SKM-1 (cell line): ENCODE measurements around the gene BGN.

Experiments used
- DNase-seq: peaks from one replicate; lab custom pipeline; 2025; ENCODE audit not compliant: unreplicated experiment; lab: John Stamatoyannopoulos, UW

BGN gene

DNA sequence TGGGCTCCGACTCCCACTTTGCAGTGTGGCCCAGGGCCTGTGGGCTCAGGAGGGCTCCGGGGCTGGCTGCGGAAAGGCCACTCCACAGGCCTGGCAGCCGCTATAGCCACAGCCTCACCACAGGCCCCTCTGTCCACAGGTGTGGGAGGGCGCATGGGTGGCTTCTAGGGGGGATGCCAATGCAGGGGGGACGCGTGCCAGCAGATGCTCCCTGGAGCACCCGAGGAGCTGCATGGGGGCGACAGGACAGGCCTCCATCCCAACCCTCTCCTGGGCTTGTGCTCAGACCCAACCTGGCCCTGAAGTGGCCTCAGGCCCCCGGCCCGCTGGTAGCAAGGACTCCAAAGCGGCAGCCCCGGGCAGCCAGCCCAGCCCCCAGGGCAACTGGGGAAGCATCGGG, 8.0 kb downstream of the BGN start:
- no peak for DNase-seq

GRCh38 chrX:153504445-153505016, 9.8 kb downstream of the BGN start:
- DNase-seq, result no peak

GRCh38 chrX:153505361-153505760, 10.6 kb downstream of the BGN start:
- DNase-seq, result no peak

- DNase-seq, result peak; percentile 2
Measured at GRCh38 chrX:153507484-153508178, 12.9 kb downstream of the BGN start.

DNA sequence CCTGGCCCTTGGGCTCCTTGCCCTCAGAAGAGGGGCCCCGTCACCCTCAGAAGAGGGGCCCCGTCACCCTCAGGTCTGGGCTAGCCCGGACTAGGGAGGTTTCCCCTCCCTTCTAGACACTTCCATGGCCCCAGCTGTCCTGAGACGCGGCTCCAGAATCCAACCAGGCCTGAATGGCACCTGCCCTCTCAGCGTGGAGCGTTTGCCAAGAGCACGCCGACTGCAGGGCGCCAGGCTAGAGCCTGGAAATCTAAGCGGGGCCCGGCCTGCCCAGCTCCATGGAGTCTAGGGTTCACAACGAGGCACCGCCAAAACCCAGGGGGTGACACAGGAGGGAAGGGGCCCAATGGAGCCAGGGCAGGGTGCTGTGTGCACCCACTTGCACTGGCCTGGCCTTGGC, 14.8 kb downstream of the BGN start:
- DNase-seq, result no peak

DNA sequence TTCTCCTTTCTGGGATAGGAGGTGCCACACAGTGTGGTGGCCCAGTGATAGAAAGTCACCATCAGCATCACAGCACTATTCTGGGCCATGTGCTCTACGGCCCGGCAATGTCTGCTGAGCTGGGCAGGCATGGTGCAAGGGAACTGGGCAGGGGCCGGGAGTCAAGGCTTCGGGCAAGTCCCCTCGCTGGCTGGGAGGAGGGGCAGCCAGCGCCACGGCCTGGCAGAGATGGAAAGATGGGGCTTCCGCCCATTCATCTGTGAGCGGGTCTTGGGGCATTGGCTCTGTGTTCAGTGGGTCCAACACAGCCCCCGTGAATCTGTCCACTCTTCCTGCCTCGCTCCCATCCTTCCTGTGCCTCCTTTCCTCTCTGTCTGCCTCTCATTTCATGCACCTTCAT, 15.6 kb downstream of the BGN start:
- no peak for DNase-seq

GRCh38 chrX:153511784-153512500, 17.2 kb downstream of the BGN start:
- no peak for DNase-seq

GRCh38 chrX:153512501-153512893, 17.7 kb downstream of the BGN start:
- DNase-seq, result no peak

- DNase-seq, result no peak
Measured at GRCh38 chrX:153513265-153513664, 18.5 kb downstream of the BGN start.

DNA sequence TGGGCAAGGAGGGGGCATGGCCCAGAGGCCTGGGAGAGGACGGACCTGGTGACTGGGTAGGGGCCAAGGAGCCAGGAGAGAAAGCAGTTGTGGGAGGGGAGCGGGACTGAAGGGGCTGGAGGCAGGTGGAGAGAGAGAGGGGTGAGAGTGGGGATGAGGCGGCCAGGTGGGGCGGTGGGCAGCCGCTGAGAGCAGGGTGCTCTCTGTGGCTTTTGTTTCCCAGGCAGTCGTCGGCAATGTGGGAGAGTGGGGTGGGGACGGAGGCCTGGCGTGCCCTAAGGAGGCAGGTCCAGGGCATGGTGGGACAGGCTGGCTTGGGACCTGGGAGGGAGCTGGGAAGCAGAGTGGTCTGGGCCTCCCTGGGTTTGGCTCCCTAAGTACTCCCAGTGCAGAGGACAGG, 19.5 kb downstream of the BGN start:
- no peak for DNase-seq

DNA sequence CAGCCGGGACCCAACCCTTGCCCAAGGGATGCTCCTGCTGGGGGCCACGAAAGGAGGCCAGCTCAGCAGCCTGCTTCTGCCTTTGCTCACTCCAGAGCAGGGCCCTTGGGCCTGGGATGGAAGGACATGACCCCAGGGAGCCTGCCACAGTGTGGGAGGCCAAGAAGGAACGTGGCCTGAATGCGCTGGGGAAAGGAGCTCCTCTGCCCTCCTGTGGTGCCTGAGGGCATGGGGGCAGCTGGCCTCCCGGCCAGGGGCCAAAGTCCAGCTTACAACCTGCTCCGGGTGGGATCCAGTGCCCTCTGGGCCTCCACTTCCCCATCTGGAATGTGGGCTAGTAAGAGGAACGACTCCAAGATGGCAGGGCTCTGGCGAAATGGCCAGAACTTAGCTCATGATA, 20.7 kb downstream of the BGN start:
- no peak for DNase-seq

DNA sequence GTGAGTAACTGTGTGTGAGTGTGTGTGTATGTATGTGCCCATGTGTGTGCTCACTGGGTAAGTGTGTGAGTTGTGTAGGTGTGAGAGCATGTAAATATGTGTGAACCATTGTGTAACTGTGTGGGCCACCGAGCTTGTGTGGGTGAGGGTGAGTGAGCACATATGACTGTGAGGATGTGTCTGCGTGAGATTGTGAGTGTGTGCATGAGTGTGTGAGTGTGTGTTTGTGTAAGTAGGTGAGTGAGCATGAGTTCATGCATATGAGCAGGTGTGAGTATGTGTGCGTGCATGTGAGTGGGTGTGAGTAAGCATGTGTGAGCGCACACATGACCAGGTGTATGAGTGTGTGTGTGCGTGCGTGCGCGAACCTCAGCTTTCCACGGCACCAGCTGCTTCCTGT, 21.3 kb downstream of the BGN start:
- DNase-seq, result no peak

- no peak for DNase-seq
Measured at GRCh38 chrX:153517423-153517822, 22.6 kb downstream of the BGN start, which contains the start of gene ATP2B3. Gene ATP2B3, plus strand, starts transcription at chrX:153517642. Its CDS starts 18,606 bp downstream, at chrX:153536248.

GRCh38 chrX:153517946-153518834, 23.4 kb downstream of the BGN start:
- no peak for DNase-seq

- DNase-seq, result no peak
Measured at GRCh38 chrX:153519569-153520286, 24.9 kb downstream of the BGN start.

- DNase-seq, result no peak
Measured at GRCh38 chrX:153520287-153520917, 25.6 kb downstream of the BGN start.

DNA sequence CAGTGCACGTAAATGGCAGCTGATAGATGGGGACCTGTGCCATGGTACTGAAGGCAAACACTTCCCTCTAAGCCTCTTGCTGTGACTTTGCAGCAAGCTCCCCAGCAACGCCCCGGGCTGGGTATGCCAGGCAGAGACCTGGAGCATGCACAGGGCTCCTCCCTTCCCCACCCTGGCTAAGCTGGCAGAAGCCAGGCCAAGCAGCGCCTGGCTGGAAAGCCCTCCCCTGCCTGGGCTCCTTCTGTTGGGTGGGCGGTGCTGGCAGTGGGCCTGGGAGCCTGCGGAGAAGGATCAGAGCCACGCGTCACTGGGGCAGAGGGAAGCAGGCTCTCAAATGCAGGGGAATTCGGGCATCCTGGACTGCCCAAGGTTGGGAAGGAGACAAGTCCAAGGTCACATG, 26.3 kb downstream of the BGN start:
- no peak for DNase-seq

- no peak for DNase-seq
Measured at GRCh38 chrX:153522259-153522658, 27.5 kb downstream of the BGN start.

DNA sequence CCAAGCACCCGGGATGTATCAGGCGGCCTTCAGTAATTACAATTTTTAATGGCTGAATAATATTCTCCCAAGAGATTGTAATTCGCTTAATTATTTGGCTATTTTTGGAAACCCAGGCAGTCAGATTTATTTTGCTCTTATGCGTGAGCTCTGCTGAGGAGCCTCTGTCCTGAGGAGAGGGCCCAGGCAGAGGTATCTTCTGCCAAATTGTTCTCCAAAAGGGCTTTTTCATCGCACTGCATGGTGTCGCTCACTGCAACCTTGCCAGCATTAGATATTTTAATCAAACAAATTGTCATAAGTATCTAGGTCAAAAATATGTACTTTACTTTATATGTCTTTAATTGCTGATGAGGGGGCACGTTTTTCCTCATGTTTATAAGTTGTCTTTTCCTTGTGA, 28.5 kb downstream of the BGN start:
- DNase-seq, result no peak

DNA sequence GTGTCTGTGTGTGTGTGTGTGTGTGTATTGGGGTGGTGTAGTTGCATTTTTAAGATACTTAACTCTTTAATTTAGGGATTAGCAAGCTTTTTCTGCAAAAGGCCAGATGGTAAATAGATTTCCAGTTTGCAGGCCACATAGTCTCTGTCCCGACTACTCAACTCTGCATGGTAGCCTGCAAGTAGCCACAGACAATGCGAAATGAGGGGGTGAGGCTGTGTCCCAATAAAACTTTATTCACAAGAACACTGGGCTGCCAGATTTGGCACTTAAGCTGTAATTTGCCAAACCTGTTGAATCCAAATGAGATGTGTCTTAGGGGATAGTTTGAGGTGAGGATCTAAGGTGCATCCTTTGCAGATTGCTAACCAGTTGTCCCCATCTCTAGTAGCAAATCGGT, 29.5 kb downstream of the BGN start:
- no peak for DNase-seq
